GM18907 (cell line): ENCODE data around the gene UXT.

Experiments used
- ATAC-seq: cut with Tn5 transposase; IDR thresholded peaks from one replicate; pipeline ENCODE4 v1.9.1; 2021; ENCODE audit warnings: mild to moderate bottlenecking, moderate library complexity; ENCODE audit not compliant: unreplicated experiment

Gene UXT

GRCh38 chrX:47649781-47650163 is 9.2 kb downstream of the UXT start:
- ATAC-seq = no peak

- no peak for ATAC-seq
Observed at GRCh38 chrX:47649271-47649670, 9.7 kb downstream of the UXT start.

GRCh38 chrX:47648376-47648775 is 10.6 kb downstream of the UXT start:
- no peak for ATAC-seq

GRCh38 chrX:47646636-47647035 is 12.3 kb downstream of the UXT start:
- ATAC-seq = no peak

- no peak for ATAC-seq
Observed at GRCh38 chrX:47645530-47645929, 13.4 kb downstream of the UXT start.

GRCh38 chrX:47644557-47645091 is 14.4 kb downstream of the UXT start:
- no peak for ATAC-seq

- ATAC-seq = no peak
Observed at GRCh38 chrX:47643926-47644325, 15.1 kb downstream of the UXT start.

- ATAC-seq = no peak
Observed at GRCh38 chrX:47638816-47639215, 20.2 kb downstream of the UXT start.

GRCh38 chrX:47637546-47638195 is 21.3 kb downstream of the UXT start:
- peak; percentile 62 for ATAC-seq

GRCh38 chrX:47634871-47635575 is 24.0 kb downstream of the UXT start:
- no peak for ATAC-seq

- no peak for ATAC-seq
Observed at GRCh38 chrX:47633689-47634590, 25.0 kb downstream of the UXT start.

- ATAC-seq = no peak
Observed at GRCh38 chrX:47632666-47633065, 26.3 kb downstream of the UXT start.

- ATAC-seq = no peak
Observed at GRCh38 chrX:47631676-47632075, 27.3 kb downstream of the UXT start.

GRCh38 chrX:47629419-47630200 is 29.4 kb downstream of the UXT start, which contains the start of gene CFP:
Gene CFP (minus strand): TSS chrX:47629930. CDS start chrX:47629844, 86 bp downstream.
- no peak for ATAC-seq

- ATAC-seq = no peak
Observed at GRCh38 chrX:47628982-47629381, 30.0 kb downstream of the UXT start.

GRCh38 chrX:47625365-47625764 is 33.6 kb downstream of the UXT start:
- ATAC-seq = no peak

GRCh38 chrX:47623540-47624027 is 35.4 kb downstream of the UXT start:
- ATAC-seq = no peak

- no peak for ATAC-seq
Observed at GRCh38 chrX:47621851-47622250, 37.1 kb downstream of the UXT start.

GRCh38 chrX:47620303-47620685 is 38.7 kb downstream of the UXT start:
- no peak for ATAC-seq
